Nephron progenitor cell (in vitro differentiated cells): ENCODE results near the gene PTRHD1.

Source experiments
- DNase-seq: peaks from one replicate; pipeline ENCODE4 v3.0.0; 2021
- H3K27ac Mint-ChIP-seq: 2 replicates; pipeline ENCODE4 v1.8.0; 2021; ENCODE audit warnings: mild to moderate bottlenecking, moderate library complexity, mixed read lengths
- H3K27me3 Mint-ChIP-seq: 2 replicates; pipeline ENCODE4 v1.8.0; 2021; ENCODE audit warnings: mild to moderate bottlenecking, low read depth, mixed read lengths; ENCODE audit not compliant: poor library complexity
- H3K36me3 Mint-ChIP-seq: 2 replicates; pipeline ENCODE4 v1.8.0; 2021; ENCODE audit warnings: low read depth, mixed read lengths
- H3K4me1 Mint-ChIP-seq: 2 replicates; pipeline ENCODE4 v1.8.0; 2021; ENCODE audit warnings: mixed read lengths
- H3K4me3 Mint-ChIP-seq: 2 replicates; pipeline ENCODE4 v1.8.0; 2021; ENCODE audit warnings: mild to moderate bottlenecking, moderate library complexity, mixed read lengths
- H3K9me3 Mint-ChIP-seq: 2 replicates; pipeline ENCODE4 v1.8.0; 2021; ENCODE audit warnings: mild to moderate bottlenecking, moderate library complexity, mixed read lengths
- CTCF ChIP-seq: fragments of 200-600 bp; sonication (generic); IDR thresholded peaks from 2 replicates; pipeline ENCODE4 v1.5.0; 2021; ENCODE audit warnings: antibody characterized with exemption

The PTRHD1 gene

DNA sequence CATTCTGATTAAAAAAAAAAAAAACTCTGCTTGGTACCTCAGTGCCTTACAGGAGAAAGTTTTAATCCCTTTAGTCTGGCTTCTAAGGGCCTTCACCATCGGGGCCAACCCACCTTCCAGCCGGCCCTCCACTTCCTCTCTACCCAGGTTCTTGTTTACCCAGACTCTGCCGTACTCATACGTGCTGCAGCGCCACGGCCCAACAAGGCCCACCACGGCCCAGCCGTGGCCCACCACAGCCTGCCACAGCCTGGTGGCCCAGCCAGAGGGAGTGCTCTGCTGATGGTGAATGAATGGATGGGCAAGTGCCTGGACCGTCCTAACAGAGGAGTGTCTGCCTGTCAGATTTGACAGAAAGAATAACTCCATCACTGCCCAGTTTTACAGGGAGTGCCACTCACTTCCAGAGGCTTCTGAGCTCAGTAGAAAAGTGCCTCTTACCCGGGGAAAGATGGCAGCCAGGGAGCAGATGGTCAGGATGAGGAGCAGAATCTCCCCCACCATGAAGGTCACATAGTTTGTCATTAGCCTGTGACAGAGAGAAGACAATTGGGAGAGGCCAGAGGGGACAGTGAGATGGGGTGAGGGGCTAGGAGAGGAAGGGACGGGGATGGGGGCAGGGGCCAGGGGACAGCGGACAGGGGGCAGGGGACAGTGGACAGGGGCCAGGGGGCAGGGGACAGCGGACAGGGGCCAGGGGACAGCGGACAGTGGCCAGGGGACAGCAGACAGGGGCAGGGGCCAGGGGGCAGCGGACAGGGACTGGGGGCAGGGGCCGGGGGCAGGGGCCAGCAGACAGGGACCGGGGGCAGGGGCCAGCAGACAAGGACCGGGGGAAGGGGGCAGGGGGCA is 38.3 kb upstream of the PTRHD1 start:
- Mint-ChIP-seq H3K27ac (peak overlapping the region; percentile 59), H3K9me3 (no peaks in the 10 kb centered on the region), H3K4me3 (no peak overlapping the region), H3K4me1 (peaks cover 57% of the 10 kb centered on the region), H3K27me3 (no peaks in the 10 kb centered on the region), H3K36me3 (peaks cover 36% of the 10 kb centered on the region)
- no peak for DNase-seq
- no peak for TF ChIP-seq CTCF

DNA sequence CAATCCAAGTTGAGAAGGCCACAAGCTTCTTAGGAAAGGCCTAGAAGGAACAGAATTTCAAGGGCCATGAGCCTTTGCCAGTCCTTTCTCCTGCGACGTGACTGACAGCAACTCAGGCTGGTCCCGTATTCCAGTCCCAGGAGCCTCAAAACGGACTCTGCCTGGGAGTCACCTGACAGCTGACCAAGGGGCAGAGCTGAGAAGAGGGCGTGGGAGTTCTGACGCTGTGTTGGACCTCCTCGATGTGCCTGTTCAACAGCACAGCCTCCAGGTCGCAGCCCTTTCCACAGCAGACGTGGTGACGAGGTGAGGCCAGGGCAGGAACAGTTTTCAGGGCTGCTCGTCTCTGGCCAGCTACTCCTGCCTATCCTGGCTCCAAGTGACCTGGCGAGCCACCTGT is 37.6 kb upstream of the PTRHD1 start:
- H3K4me3 Mint-ChIP-seq, result no peak overlapping the region
- H3K27me3 Mint-ChIP-seq, result no peaks in the 10 kb centered on the region
- no peak overlapping the region for H3K27ac Mint-ChIP-seq
- no peaks in the 10 kb centered on the region for H3K9me3 Mint-ChIP-seq
- TF ChIP-seq CTCF, result no peak
- no peak for DNase-seq
- peaks cover 51% of the 10 kb centered on the region for H3K4me1 Mint-ChIP-seq
- H3K36me3 Mint-ChIP-seq, result peaks cover 30% of the 10 kb centered on the region

GRCh38 chr2:24830351-24830750 is 37.2 kb upstream of the PTRHD1 start:
- Mint-ChIP-seq H3K9me3 (no peaks in the 10 kb centered on the region), H3K36me3 (peaks cover 33% of the 10 kb centered on the region), H3K4me1 (peaks cover 50% of the 10 kb centered on the region), H3K27me3 (peaks cover 3% of the 10 kb centered on the region), H3K27ac (no peak overlapping the region), H3K4me3 (no peak overlapping the region)
- TF ChIP-seq CTCF, result no peak
- no peak for DNase-seq

GRCh38 chr2:24828238-24828996 is 35.2 kb upstream of the PTRHD1 start:
- no peak for DNase-seq
- H3K9me3 Mint-ChIP-seq, result no peaks in the 10 kb centered on the region
- H3K4me1 Mint-ChIP-seq, result peaks cover 33% of the 10 kb centered on the region
- TF ChIP-seq CTCF, result no peak
- H3K27ac Mint-ChIP-seq, result peak overlapping the region; percentile 39
- H3K4me3 Mint-ChIP-seq, result no peak overlapping the region
- H3K27me3 Mint-ChIP-seq, result peaks cover 3% of the 10 kb centered on the region
- H3K36me3 Mint-ChIP-seq, result peaks cover 29% of the 10 kb centered on the region

DNA sequence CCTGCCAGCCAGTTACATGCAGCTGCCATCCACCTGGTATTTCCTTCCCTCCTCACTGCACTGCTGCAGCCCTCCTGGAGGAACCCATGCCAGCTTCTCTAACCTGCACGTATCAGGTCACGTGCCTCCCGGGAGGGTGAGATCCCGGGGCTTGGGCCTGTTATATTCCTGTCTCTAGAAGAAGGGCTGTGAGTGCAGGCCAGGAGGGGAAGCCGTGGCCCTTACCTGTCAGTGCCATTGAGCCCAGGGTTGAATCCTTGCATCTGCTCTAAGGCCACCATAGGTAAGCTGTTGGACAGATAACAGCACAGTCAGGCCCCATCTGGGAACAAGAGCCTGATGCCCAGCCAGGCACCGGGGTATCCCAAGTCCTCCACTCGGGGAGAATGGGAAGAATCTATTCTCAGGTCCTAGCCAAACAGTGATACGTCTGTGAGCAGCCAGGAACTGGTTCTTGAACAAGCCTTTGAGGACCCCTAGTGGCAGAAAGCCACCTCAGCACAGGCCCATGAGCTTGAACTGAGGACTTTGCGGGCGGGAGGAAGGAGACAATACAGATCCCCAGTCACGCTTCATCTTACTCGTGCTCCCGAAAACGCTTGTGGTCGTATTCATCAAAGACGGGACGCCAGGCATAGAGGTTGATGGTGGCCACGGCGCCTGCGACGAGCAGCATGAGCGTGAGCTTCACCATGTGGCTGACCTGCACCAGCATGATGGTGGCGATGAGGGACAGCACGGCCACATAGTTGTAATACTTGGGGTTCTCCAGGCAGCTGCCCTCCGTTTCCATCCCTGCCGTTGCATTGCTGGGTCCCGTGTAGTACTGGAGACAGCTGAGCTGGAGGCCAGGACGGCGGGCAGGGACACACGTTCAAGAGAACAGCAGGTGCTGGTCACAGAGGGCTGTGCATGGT is 34.4 kb upstream of the PTRHD1 start:
- peaks cover 35% of the 10 kb centered on the region for H3K36me3 Mint-ChIP-seq
- DNase-seq, result peak; percentile 77
- no peaks in the 10 kb centered on the region for H3K9me3 Mint-ChIP-seq
- H3K4me3 Mint-ChIP-seq, result no peak overlapping the region
- TF ChIP-seq CTCF, result peak; percentile 85
- peak overlapping the region; percentile 88 for H3K27ac Mint-ChIP-seq
- H3K4me1 Mint-ChIP-seq, result peaks cover 25% of the 10 kb centered on the region
- peaks cover 3% of the 10 kb centered on the region for H3K27me3 Mint-ChIP-seq
